Cardiac muscle cell (in vitro differentiated cells and primary cell): Measurements from ENCODE around the gene AP1S3. TPM values are rescaled to one million over a fixed set of nuclear protein-coding genes. Genes with fewer than 3 reads are reported as not detected.

Source experiments
- DNase-seq, 2 donors: peaks; one replicate each; pipeline versions ENCODE4 v3.0.0 to v3.0.0-alpha.2; 2010 to 2017; ENCODE audit warnings: low read depth in 1 of 2, low spot score in 1 of 2
- H3K27ac ChIP-seq: fragments of 200-600 bp; sonication (generic); 2 replicates; pipeline ENCODE4 v1.5.1; 2016
- H3K27me3 ChIP-seq: fragments of 200-600 bp; sonication (generic); 2 replicates; pipeline ENCODE4 v1.6.0; 2016; ENCODE audit warnings: control low read depth
- H3K36me3 ChIP-seq: fragments of 200-600 bp; sonication (generic); 2 replicates; pipeline ENCODE4 v1.5.1; 2016; ENCODE audit warnings: control low read depth
- H3K4me1 ChIP-seq: fragments of 200-600 bp; sonication (generic); 2 replicates; pipeline ENCODE4 v1.8.1; 2017; ENCODE audit warnings: low read depth, mild to moderate bottlenecking, mixed run types
- H3K4me3 ChIP-seq: fragments of 200-600 bp; sonication (generic); 2 replicates; pipeline ENCODE4 v1.5.1; 2016; ENCODE audit warnings: mild to moderate bottlenecking
- H3K9me3 ChIP-seq: fragments of 200-600 bp; sonication (generic); 2 replicates; pipeline ENCODE4 v1.5.1; 2017; ENCODE audit warnings: low read depth, mild to moderate bottlenecking, control low read depth
- polyA plus RNA-seq: library from polyadenylated mRNA; unstranded; fragments of >200 nt; fragmentation: Nextera tagmentation; extraction: Ambion mirVana; gene quantifications from 2 replicates; pipeline ENCODE4 v1.2.1, GENCODE V29; 2016
- total RNA-seq: library from RNA; depleted of rRNA; stranded (reverse); fragments of >200 nt; gene quantifications from 2 replicates; pipeline ENCODE4 v1.2.3, GENCODE V29; 2016
- TF ChIP-seq, protein P1 (sequence below): IDR thresholded peaks from 2 replicates; pipeline ENCODE4 v1.5.1; 2012; ENCODE audit warnings: low read depth, mild to moderate bottlenecking, low read length

AP1S3 gene
- total RNA-seq (2.1 TPM in 1 of 2 replicates, not detected in the other), polyA plus RNA-seq (0.87 and 1.6 TPM in 2 replicates)

DNA sequence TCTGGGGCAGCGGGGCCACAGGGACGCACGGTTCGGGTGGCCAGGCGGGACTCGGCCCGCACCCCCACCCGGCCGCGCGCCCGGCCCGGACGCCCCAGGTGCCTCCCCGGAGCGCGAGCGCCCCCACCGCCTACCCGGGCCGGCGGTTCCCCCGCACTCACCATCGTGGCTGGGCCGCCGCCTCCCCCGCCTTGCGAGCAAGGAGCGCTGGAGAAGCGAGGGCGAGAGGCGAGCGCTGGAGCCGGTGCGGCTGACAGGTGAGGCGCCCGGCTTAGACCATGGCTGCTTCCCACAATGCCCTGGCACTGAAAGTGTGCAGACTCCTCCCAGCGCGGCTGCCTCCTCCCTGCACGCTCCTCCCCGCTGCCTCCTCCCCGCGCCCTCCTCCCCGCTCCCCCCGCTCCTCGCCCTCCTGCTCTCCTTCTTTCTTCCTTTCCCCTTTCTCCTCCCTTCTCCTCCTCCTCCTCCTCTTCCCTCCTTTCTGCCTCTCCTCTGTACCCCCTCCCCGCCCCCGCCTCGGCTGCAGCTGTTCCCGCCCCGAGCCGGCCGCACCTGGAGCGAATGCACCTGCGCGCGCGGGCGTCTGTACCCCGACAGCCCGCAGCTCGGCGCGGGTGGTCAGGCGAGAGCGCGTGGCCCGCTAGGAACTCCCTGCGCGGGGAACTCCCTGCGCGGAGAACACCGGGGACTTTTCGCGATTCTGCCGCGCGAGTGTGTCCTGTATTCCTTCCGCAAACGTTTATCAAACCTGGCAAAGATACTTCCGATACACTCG is at the start of gene AP1S3:
AP1S3 (minus strand) TSS at position 296 of the 775 bp plus-strand sequence; CDS start at position 164, 132 bp downstream.
- H3K4me3 ChIP-seq: peak within 1 kb of the TSS; percentile 70
- no peaks in the 10 kb centered on the region for H3K9me3 ChIP-seq
- H3K4me1 ChIP-seq: no peaks in the 10 kb centered on the region
- DNase-seq: peak; percentile 51 to 73
- H3K36me3 ChIP-seq: no peaks in the 10 kb centered on the region
- TF ChIP-seq, protein P1, sequence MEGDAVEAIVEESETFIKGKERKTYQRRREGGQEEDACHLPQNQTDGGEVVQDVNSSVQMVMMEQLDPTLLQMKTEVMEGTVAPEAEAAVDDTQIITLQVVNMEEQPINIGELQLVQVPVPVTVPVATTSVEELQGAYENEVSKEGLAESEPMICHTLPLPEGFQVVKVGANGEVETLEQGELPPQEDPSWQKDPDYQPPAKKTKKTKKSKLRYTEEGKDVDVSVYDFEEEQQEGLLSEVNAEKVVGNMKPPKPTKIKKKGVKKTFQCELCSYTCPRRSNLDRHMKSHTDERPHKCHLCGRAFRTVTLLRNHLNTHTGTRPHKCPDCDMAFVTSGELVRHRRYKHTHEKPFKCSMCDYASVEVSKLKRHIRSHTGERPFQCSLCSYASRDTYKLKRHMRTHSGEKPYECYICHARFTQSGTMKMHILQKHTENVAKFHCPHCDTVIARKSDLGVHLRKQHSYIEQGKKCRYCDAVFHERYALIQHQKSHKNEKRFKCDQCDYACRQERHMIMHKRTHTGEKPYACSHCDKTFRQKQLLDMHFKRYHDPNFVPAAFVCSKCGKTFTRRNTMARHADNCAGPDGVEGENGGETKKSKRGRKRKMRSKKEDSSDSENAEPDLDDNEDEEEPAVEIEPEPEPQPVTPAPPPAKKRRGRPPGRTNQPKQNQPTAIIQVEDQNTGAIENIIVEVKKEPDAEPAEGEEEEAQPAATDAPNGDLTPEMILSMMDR: no peak
- no peak within 1 kb of the TSS for H3K27ac ChIP-seq
- H3K27me3 ChIP-seq: peaks cover 31% of the 10 kb centered on the region

DNA sequence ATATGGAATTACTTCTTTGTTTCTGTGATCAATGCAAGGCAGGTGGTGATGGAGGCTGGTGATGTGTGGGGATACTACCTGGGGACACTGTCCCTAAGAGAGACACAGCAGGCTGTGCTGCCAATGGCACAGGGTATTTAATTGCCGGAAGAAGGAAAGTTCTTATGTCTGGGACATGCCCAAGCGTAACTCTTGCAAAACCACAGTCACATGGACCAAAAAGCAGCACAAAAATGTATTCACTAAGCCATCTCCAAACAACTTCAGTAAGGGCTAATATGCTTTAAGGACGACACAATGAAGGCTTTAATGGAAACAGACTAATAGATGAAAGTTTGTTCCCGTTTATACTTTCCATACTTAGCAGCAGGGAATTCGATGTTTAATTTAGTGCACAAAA is 49.7 kb upstream of the AP1S3 start:
- H3K4me1 ChIP-seq: no peaks in the 10 kb centered on the region
- H3K27me3 ChIP-seq: no peaks in the 10 kb centered on the region
- no peaks in the 10 kb centered on the region for H3K9me3 ChIP-seq
- no peak overlapping the region for H3K4me3 ChIP-seq
- no peak overlapping the region for H3K27ac ChIP-seq
- H3K36me3 ChIP-seq: peaks cover 6% of the 10 kb centered on the region
- TF ChIP-seq, protein P1: no peak
- DNase-seq: peak in 1 of 2 donors; percentile 13

DNA sequence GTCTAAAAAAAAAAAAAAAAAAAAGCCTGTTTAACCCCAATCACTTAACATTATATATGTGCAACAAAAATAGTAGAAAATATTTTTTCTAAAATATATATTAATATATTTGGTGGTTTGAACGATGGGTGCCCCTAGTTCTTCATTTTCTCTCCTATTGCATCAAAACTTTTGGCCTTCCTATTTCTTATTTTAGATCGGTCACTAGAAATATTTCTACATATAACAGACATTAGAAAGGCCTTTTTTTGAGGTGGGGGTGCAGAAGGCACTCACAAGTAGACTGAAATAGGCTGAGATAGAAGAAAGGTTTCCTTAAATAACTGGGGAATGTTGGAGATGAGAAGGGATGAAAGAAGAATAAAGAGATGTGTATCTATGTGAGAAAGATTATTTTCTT is 49.3 kb upstream of the AP1S3 start:
- H3K27me3 ChIP-seq: no peaks in the 10 kb centered on the region
- H3K4me1 ChIP-seq: no peaks in the 10 kb centered on the region
- H3K9me3 ChIP-seq: no peaks in the 10 kb centered on the region
- TF ChIP-seq, protein P1: no peak
- DNase-seq: no peak
- peaks cover 10% of the 10 kb centered on the region for H3K36me3 ChIP-seq
- H3K4me3 ChIP-seq: no peak overlapping the region
- H3K27ac ChIP-seq: no peak overlapping the region

DNA sequence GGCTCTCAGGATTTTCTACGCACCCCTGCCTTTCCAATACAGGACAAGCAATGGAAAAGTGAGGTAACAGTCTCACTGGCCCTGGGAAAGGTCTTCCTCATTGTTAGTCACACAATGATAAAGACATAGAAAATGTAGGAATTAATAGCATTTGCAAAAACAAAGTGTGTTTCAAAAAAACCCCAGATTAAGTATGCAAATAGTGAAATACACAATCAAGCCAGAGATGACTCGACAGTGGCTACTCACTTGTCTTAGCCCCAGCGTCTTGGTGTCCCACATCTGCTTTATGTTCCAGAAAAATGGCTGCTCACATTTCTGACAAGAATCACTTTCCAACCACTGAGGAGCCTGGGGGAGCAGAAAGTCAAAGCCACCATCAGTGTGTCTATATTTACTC is 47.0 kb upstream of the AP1S3 start:
- Histone ChIP-seq H3K36me3 (peaks cover 19% of the 10 kb centered on the region), H3K27me3 (no peaks in the 10 kb centered on the region), H3K4me3 (no peak overlapping the region), H3K9me3 (no peaks in the 10 kb centered on the region), H3K27ac (no peak overlapping the region), H3K4me1 (no peaks in the 10 kb centered on the region)
- TF ChIP-seq, protein P1: no peak
- DNase-seq: no peak

DNA sequence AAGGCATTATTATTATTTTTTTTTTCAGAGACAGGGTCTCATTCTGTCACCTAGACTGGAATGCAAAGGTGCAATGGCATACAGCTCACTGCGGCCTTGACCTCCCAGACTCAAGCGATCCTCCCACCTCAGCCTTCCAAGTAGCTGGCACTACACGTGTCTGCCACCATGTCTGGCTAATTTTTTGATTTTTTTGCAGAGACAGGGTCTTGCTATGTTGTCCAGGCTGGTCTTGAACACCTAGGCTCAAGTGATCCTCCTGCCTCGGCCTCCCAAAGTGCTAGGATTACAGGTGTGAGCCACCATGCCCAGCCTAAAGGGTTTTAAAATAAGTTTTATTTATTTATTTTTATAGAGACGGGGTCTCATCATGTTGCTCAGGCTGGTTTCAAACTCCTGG is 45.3 kb upstream of the AP1S3 start:
- Histone ChIP-seq H3K27ac (no peak overlapping the region), H3K9me3 (no peaks in the 10 kb centered on the region), H3K27me3 (no peaks in the 10 kb centered on the region), H3K4me1 (no peaks in the 10 kb centered on the region), H3K36me3 (peaks cover 29% of the 10 kb centered on the region), H3K4me3 (no peak overlapping the region)
- TF ChIP-seq, protein P1: no peak
- no peak for DNase-seq
